ENCODE data around the gene TMED6. TPM values are rescaled to one million over a fixed set of nuclear protein-coding genes. Genes with fewer than 3 reads are reported as not detected.

TMED6 gene
- total RNA-seq, 1 donor from 2014 or later: not detected

- no peak for DNase-seq (ENCODE audit: low spot score)
- TF ChIP-seq EZH2 (IDR thresholded peaks at IDR 0.05): no peak
- no peak for TF ChIP-seq EZH2phosphoT487 (IDR thresholded peaks at IDR 0.05)
- Mint-ChIP-seq H3K27ac (no peak overlapping the region), H3K9me3 (no peaks in the 10 kb centered on the region), H3K27me3 (ENCODE audit: insufficient read depth, low read depth) (no peaks in the 10 kb centered on the region), H3K4me1 (peaks cover 13% of the 10 kb centered on the region), H3K36me3 (peaks cover 35% of the 10 kb centered on the region), H3K4me3 (no peak overlapping the region)
- H3K36me3 ChIP-seq: peaks cover 3% of the 10 kb centered on the region
- H3K79me2 ChIP-seq (ENCODE audit: low read depth): peaks cover 75% of the 10 kb centered on the region
- H3K4me1 ChIP-seq: peaks cover 16% of the 10 kb centered on the region
- no peaks in the 10 kb centered on the region for H3K9me3 ChIP-seq (ENCODE audit: low read depth)
- peaks cover 81% of the 10 kb centered on the region for H4K20me1 ChIP-seq (ENCODE audit: low read depth)
- H3K27me3 ChIP-seq: no peaks in the 10 kb centered on the region
- no peak overlapping the region for H3K4me2 ChIP-seq
- peaks cover 14% of the 10 kb centered on the region for H3F3A ChIP-seq (ENCODE audit: low read depth)
- H2AFZ ChIP-seq (replicated peaks): no peak overlapping the region
- H3K27ac ChIP-seq: peak overlapping the region; percentile 37
- H3K4me3 ChIP-seq: no peak overlapping the region
- H3K9ac ChIP-seq: no peak overlapping the region
Measured at GRCh38 chr16:69324585-69325253, 26.9 kb downstream of the TMED6 start.

GRCh38 chr16:69324013-69324531 is 27.5 kb downstream of the TMED6 start:
- Mint-ChIP-seq H3K27ac (no peak overlapping the region), H3K4me1 (peaks cover 8% of the 10 kb centered on the region), H3K36me3 (peaks cover 37% of the 10 kb centered on the region), H3K4me3 (no peak overlapping the region), H3K27me3 (ENCODE audit: insufficient read depth, low read depth) (peaks cover 3% of the 10 kb centered on the region), H3K9me3 (no peaks in the 10 kb centered on the region)
- H4K20me1 ChIP-seq (ENCODE audit: low read depth): peaks cover 78% of the 10 kb centered on the region
- H2AFZ ChIP-seq (replicated peaks): no peak overlapping the region
- H3K79me2 ChIP-seq (ENCODE audit: low read depth): peaks cover 68% of the 10 kb centered on the region
- H3K4me3 ChIP-seq: no peak overlapping the region
- peaks cover 10% of the 10 kb centered on the region for H3K4me1 ChIP-seq
- TF ChIP-seq EZH2 (IDR thresholded peaks at IDR 0.05): no peak
- no peak for TF ChIP-seq EZH2phosphoT487 (IDR thresholded peaks at IDR 0.05)
- TF ChIP-seq CTCF (IDR thresholded peaks at IDR 0.05): no peak
- no peaks in the 10 kb centered on the region for H3K27me3 ChIP-seq
- H3K4me2 ChIP-seq: no peak overlapping the region
- no peak for DNase-seq (ENCODE audit: low spot score)
- no peak overlapping the region for H3K9ac ChIP-seq
- peaks cover 14% of the 10 kb centered on the region for H3F3A ChIP-seq (ENCODE audit: low read depth)
- no peaks in the 10 kb centered on the region for H3K9me3 ChIP-seq (ENCODE audit: low read depth)
- H3K27ac ChIP-seq: no peak overlapping the region
- H3K36me3 ChIP-seq: peaks cover 3% of the 10 kb centered on the region

GRCh38 chr16:69323415-69323814 is 28.2 kb downstream of the TMED6 start:
- Mint-ChIP-seq H3K9me3 (no peaks in the 10 kb centered on the region), H3K27me3 (ENCODE audit: insufficient read depth, low read depth) (peaks cover 3% of the 10 kb centered on the region), H3K27ac (no peak overlapping the region), H3K36me3 (peaks cover 32% of the 10 kb centered on the region), H3K4me1 (peaks cover 3% of the 10 kb centered on the region), H3K4me3 (no peak overlapping the region)
- DNase-seq (ENCODE audit: low spot score): no peak
- TF ChIP-seq CTCF (IDR thresholded peaks at IDR 0.05): no peak
- TF ChIP-seq EZH2 (IDR thresholded peaks at IDR 0.05): no peak
- TF ChIP-seq EZH2phosphoT487 (IDR thresholded peaks at IDR 0.05): no peak
- no peak overlapping the region for H2AFZ ChIP-seq (replicated peaks)
- H3K36me3 ChIP-seq: peaks cover 3% of the 10 kb centered on the region
- H3K9ac ChIP-seq: no peak overlapping the region
- peaks cover 61% of the 10 kb centered on the region for H3K79me2 ChIP-seq (ENCODE audit: low read depth)
- H3K4me2 ChIP-seq: no peak overlapping the region
- H3F3A ChIP-seq (ENCODE audit: low read depth): peaks cover 10% of the 10 kb centered on the region
- peaks cover 78% of the 10 kb centered on the region for H4K20me1 ChIP-seq (ENCODE audit: low read depth)
- no peaks in the 10 kb centered on the region for H3K27me3 ChIP-seq
- no peaks in the 10 kb centered on the region for H3K9me3 ChIP-seq (ENCODE audit: low read depth)
- no peak overlapping the region for H3K4me3 ChIP-seq
- H3K27ac ChIP-seq: no peak overlapping the region
- H3K4me1 ChIP-seq: peaks cover 3% of the 10 kb centered on the region

- Mint-ChIP-seq H3K27ac (no peak overlapping the region), H3K4me1 (no peaks in the 10 kb centered on the region), H3K9me3 (no peaks in the 10 kb centered on the region), H3K4me3 (no peak overlapping the region), H3K27me3 (ENCODE audit: insufficient read depth, low read depth) (peaks cover 3% of the 10 kb centered on the region), H3K36me3 (peaks cover 30% of the 10 kb centered on the region)
- Histone ChIP-seq H3K4me2 (no peak overlapping the region), H3K9me3 (ENCODE audit: low read depth) (no peaks in the 10 kb centered on the region), H3F3A (ENCODE audit: low read depth) (peaks cover 7% of the 10 kb centered on the region), H3K4me3 (no peak overlapping the region), H3K9ac (no peak overlapping the region), H4K20me1 (ENCODE audit: low read depth) (peaks cover 68% of the 10 kb centered on the region), H3K36me3 (no peaks in the 10 kb centered on the region), H3K4me1 (no peaks in the 10 kb centered on the region), H2AFZ (replicated peaks) (no peak overlapping the region), H3K27me3 (no peaks in the 10 kb centered on the region), H3K27ac (no peak overlapping the region), H3K79me2 (ENCODE audit: low read depth) (peaks cover 51% of the 10 kb centered on the region)
- TF ChIP-seq EZH2 (IDR thresholded peaks at IDR 0.05): no peak
- TF ChIP-seq EZH2phosphoT487 (IDR thresholded peaks at IDR 0.05): no peak
- no peak for TF ChIP-seq CTCF (IDR thresholded peaks at IDR 0.05)
- DNase-seq (ENCODE audit: low spot score): no peak
Measured at GRCh38 chr16:69322343-69322742, 29.2 kb downstream of the TMED6 start.
